Esophagus squamous epithelium (tissue), 4 donors: Measurements from ENCODE around the gene MCC.

Experiments
- POLR2A ChIP-seq, 4 donors: fragments of 450-650 bp; IDR thresholded peaks; one replicate each; pipeline ENCODE4 v1.6.1; 2017; ENCODE audit warnings: antibody characterized with exemption in 4 of 4, mild to moderate bottlenecking in 4 of 4, moderate library complexity in 3 of 4
- TF ChIP-seq, protein P1 (sequence below), 6 experiments: fragments of 450-650 bp in 4 of 6; fragments of 200-600 bp in 2 of 6; sonication (generic) in 2 of 6; IDR thresholded peaks; one replicate each; pipeline ENCODE4 v1.5.1; 2016 to 2019; ENCODE audit warnings: antibody characterized with exemption in 6 of 6, mild to moderate bottlenecking in 4 of 6, moderate library complexity in 4 of 6

DNA sequence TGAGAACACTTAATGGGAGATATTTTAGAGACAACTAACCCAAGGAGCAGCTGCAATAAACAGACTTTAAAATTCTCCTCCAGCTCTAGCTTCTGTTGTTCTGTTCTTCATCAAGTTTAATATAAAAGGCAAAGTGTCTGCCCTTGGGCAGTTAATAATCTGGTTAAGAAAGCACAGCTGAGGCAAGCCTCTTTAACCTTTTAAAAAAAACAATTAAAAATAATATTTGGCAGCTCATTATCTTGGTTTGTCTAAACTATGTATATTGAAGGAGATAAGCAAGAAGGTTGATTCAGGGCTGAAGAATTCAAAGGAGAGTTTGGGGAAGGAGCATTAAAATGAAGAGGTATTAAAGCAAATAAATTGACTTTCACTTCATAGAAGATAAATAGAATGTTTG is 128.8 kb downstream of the MCC start:
- TF ChIP-seq, protein P1, sequence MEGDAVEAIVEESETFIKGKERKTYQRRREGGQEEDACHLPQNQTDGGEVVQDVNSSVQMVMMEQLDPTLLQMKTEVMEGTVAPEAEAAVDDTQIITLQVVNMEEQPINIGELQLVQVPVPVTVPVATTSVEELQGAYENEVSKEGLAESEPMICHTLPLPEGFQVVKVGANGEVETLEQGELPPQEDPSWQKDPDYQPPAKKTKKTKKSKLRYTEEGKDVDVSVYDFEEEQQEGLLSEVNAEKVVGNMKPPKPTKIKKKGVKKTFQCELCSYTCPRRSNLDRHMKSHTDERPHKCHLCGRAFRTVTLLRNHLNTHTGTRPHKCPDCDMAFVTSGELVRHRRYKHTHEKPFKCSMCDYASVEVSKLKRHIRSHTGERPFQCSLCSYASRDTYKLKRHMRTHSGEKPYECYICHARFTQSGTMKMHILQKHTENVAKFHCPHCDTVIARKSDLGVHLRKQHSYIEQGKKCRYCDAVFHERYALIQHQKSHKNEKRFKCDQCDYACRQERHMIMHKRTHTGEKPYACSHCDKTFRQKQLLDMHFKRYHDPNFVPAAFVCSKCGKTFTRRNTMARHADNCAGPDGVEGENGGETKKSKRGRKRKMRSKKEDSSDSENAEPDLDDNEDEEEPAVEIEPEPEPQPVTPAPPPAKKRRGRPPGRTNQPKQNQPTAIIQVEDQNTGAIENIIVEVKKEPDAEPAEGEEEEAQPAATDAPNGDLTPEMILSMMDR (IDR thresholded peaks at IDR 0.05) = no peak
- no peak for TF ChIP-seq POLR2A (IDR thresholded peaks at IDR 0.05)
